Fibroblast of lung (primary cell): ENCODE data around the gene PLCB2.

ENCODE experiments used
- CTCF ChIP-seq, 2 donors: IDR thresholded peaks in 1 of 2; conservative IDR thresholded peaks in 1 of 2; 1 replicate in 1 of 2; 2 replicates in 1 of 2; pipeline ENCODE4 v1.5.1; 2011 to 2012; ENCODE audit warnings: low read length in 2 of 2, control low read depth in 1 of 2, inconsistent platforms in 1 of 2, low read depth in 1 of 2, mild to moderate bottlenecking in 1 of 2
- EZH2 ChIP-seq: IDR thresholded peaks from 2 replicates; pipeline ENCODE4 v1.5.1; 2012; ENCODE audit warnings: low read length, control low read depth, mild to moderate bottlenecking; ENCODE audit errors: missing control alignments

DNA sequence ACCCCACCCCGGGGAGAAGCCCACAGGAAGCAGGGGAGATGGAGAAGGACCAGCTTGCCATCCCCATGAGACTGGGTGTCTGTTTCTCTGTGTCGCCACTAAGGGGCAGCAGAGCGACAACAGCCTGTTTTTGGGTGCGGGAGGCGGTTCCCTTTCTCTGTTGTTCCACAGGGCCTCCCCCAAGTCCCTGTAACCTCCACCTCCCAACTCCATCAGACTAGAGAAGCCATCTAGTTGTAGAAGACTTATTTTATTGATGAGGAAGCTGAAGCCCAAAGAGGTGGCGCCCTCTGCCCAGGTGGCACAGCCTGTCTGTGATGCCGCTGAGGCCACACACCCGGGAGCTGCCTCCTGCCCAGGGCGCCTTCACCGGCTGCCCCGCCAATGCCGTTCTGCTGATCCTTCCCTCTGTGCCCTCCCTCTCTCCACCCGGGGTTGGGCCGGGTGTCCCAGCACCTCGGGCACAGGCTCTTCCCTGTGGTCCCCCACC is 36.9 kb upstream of the PLCB2 start:
- peak; percentile 74 to 81 for TF ChIP-seq CTCF (conservative IDR thresholded peaks at IDR 0.05 in 1 of 2, IDR thresholded peaks at IDR 0.05 in 1 of 2; ENCODE audit: low read depth in 1 of 2, low read length in 2 of 2)
- no peak for TF ChIP-seq EZH2
